AG04450 (cell line): ENCODE measurements around the gene SLCO2B1. TPM values are rescaled to one million over a fixed set of nuclear protein-coding genes. Genes with fewer than 3 reads are reported as not detected.

Experiments
- CTCF ChIA-PET: fragments of 300-600, 350-600 bp; formaldehyde crosslinking; extraction: SDS; loops from one replicate; lab custom pipeline; 2022; ENCODE audit warnings: antibody characterized with exemption, inconsistent platforms; lab: Charles Lee
- POLR2A ChIA-PET: fragments of 350-600 bp; formaldehyde crosslinking; extraction: SDS; loops from one replicate; lab custom pipeline; 2021; ENCODE audit warnings: antibody characterized with exemption, inconsistent platforms; lab: Yijun Ruan, JAX
- DNase-seq: peaks from one replicate; pipeline ENCODE4 v3.0.0-alpha.2; 2011; ENCODE audit warnings: low read depth, low spot score
- H3K27ac ChIP-seq: one replicate; pipeline ENCODE4 v1.5.1; 2012; ENCODE audit warnings: low read depth, low read length, control low read depth
- H3K27me3 ChIP-seq: one replicate; pipeline ENCODE4 v1.6.0; 2012; ENCODE audit warnings: low read length; ENCODE audit not compliant: control insufficient read depth, insufficient read depth
- H3K4me3 ChIP-seq: 2 replicates; pipeline ENCODE4 v1.5.1; 2011; ENCODE audit warnings: mild to moderate bottlenecking, low read depth, low read length, control low read depth
- H3K9me3 ChIP-seq: 2 replicates; pipeline ENCODE4 v1.5.1; 2012; ENCODE audit warnings: low read length; ENCODE audit not compliant: control insufficient read depth, insufficient read depth
- CTCF ChIP-seq: IDR thresholded peaks from 2 replicates; pipeline ENCODE4 v1.5.1; 2011; ENCODE audit warnings: low read depth, low read length, control low read depth, inconsistent platforms
- polyA plus RNA-seq: library from polyadenylated mRNA; depleted of rRNA; stranded (reverse); fragments of >200 nt; gene quantifications from 2 replicates; pipeline ENCODE4 v1.2.3, GENCODE V29; 2011

The SLCO2B1 gene
- polyA plus RNA-seq, 1 experiment: not detected

GRCh38 chr11:75212411-75212810 lies 61.5 kb downstream of the SLCO2B1 start:
- Histone ChIP-seq H3K27ac (no peak overlapping the region), H3K9me3 (no peaks in the 10 kb centered on the region), H3K27me3 (peaks cover 23% of the 10 kb centered on the region), H3K4me3 (no peak overlapping the region)
- DNase-seq: no peak
- ChIA-PET CTCF (interaction anchor here (1.0 to 6.0 kb wide), 4 partner anchors 8 to 190 kb away, joined by 3 to 32 read pairs (median 6); no protein-coding TSS in a partner anchor), POLR2A (no interaction called here)
- TF ChIP-seq CTCF: no peak

- CTCF ChIA-PET: interaction anchor here (1.0 to 6.0 kb wide), 6 partner anchors 10 to 288 kb away, joined by 3 to 32 read pairs (median 4); no protein-coding TSS in a partner anchor
- H3K27me3 ChIP-seq: peaks cover 9% of the 10 kb centered on the region
These were observed 63.5 kb downstream of the SLCO2B1 start for GRCh38 chr11:75214411-75214821.

GRCh38 chr11:75214843-75215242 lies 63.9 kb downstream of the SLCO2B1 start:
- no peak for DNase-seq
- POLR2A ChIA-PET: no interaction called here

More at GRCh38 chr11:75214411-75214821, 63.5 kb downstream of the SLCO2B1 start:
- peak; percentile 32 for DNase-seq
- no peak overlapping the region for H3K4me3 ChIP-seq
- TF ChIP-seq CTCF: peak; percentile 57
- POLR2A ChIA-PET: no interaction called here
- no peaks in the 10 kb centered on the region for H3K9me3 ChIP-seq
- H3K27ac ChIP-seq: no peak overlapping the region

GRCh38 chr11:75219869-75220268 lies 69.0 kb downstream of the SLCO2B1 start:
- no peak overlapping the region for H3K27ac ChIP-seq
- no peak for DNase-seq
- TF ChIP-seq CTCF: no peak
- ChIA-PET CTCF (interaction anchor here (2.9 kb wide), 1 partner anchor 15 kb away, joined by 9 read pairs; no protein-coding TSS in a partner anchor), POLR2A (no interaction called here)
- H3K9me3 ChIP-seq: no peaks in the 10 kb centered on the region; the same call in 1 of the 2 replicates
- peaks cover 6% of the 10 kb centered on the region for H3K27me3 ChIP-seq
- no peak overlapping the region for H3K4me3 ChIP-seq

More at GRCh38 chr11:75214843-75215242, 63.9 kb downstream of the SLCO2B1 start:
- CTCF ChIA-PET: interaction anchor here (1.0 to 6.0 kb wide), 6 partner anchors 10 to 288 kb away, joined by 3 to 32 read pairs (median 4); no protein-coding TSS in a partner anchor
- Histone ChIP-seq H3K9me3 (no peaks in the 10 kb centered on the region), H3K27ac (no peak overlapping the region), H3K4me3 (no peak overlapping the region), H3K27me3 (peaks cover 4% of the 10 kb centered on the region)
- no peak for TF ChIP-seq CTCF

- ChIA-PET POLR2A (no interaction called here), CTCF (interaction anchor here (1.3 kb wide), 2 partner anchors 19 to 84 kb away, joined by 4 to 6 read pairs; no protein-coding TSS in a partner anchor)
- no peak overlapping the region for H3K27ac ChIP-seq
These were observed 73.2 kb downstream of the SLCO2B1 start for GRCh38 chr11:75223954-75224643.

More at GRCh38 chr11:75223954-75224643, 73.2 kb downstream of the SLCO2B1 start:
- peaks cover 15% of the 10 kb centered on the region for H3K27me3 ChIP-seq
- no peak for TF ChIP-seq CTCF
- no peak for DNase-seq
- no peak overlapping the region for H3K4me3 ChIP-seq
- H3K9me3 ChIP-seq: no peaks in the 10 kb centered on the region; the same call in 1 of the 2 replicates
